Measurements from ENCODE around the gene WDR1.

GRCh38 chr4:10086506-10087120 lies 30.0 kb downstream of the WDR1 start:
- no peak for TF ChIP-seq CTCF (IDR thresholded peaks at IDR 0.05; ENCODE audit: low read depth, low read length, poor library complexity, severe bottlenecking)
- TF ChIP-seq EZH2phosphoT487 (IDR thresholded peaks at IDR 0.05; ENCODE audit: borderline replicate concordance, low read length): no peak

Data from DOHH2 (cell line).